ENCODE results near the gene SLC10A7.

The SLC10A7 gene

DNA sequence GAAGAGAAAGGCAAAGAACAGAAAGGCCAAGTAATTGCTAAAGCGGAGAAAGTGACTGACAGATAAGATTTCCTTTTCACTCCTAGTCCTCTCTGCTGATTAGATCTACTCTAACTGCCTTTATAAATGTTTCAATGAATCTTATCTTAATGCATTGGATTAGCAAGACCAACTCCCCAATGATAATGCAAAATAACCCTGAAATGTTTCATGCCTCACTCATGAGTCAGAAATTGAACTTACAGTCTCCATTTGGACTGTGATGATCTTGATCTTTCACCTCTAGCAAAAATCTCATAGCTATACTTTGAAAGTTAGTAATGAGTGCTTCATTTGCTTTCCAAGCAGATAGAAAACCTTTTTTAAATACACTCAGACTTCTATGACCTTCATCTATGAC lies 26.5 kb downstream of the SLC10A7 start:
- no peak overlapping the region for H3K4me2 ChIP-seq (ENCODE audit: low read depth, low read length, poor library complexity, severe bottlenecking)
- H3F3A ChIP-seq (ENCODE audit: insufficient read depth): no peaks in the 10 kb centered on the region
- no peaks in the 10 kb centered on the region for H3K9me2 ChIP-seq (replicated peaks; ENCODE audit: insufficient read depth, low read length)
- no peak overlapping the region for H3K9ac ChIP-seq (ENCODE audit: low read length)
- no peaks in the 10 kb centered on the region for H3K79me2 ChIP-seq (ENCODE audit: insufficient read depth, low read length)
- H4K20me1 ChIP-seq (ENCODE audit: low read depth, low read length): no peaks in the 10 kb centered on the region
- H2AFZ ChIP-seq (ENCODE audit: low read depth, low read length, severe bottlenecking): no peak overlapping the region
- TF ChIP-seq, protein P1, sequence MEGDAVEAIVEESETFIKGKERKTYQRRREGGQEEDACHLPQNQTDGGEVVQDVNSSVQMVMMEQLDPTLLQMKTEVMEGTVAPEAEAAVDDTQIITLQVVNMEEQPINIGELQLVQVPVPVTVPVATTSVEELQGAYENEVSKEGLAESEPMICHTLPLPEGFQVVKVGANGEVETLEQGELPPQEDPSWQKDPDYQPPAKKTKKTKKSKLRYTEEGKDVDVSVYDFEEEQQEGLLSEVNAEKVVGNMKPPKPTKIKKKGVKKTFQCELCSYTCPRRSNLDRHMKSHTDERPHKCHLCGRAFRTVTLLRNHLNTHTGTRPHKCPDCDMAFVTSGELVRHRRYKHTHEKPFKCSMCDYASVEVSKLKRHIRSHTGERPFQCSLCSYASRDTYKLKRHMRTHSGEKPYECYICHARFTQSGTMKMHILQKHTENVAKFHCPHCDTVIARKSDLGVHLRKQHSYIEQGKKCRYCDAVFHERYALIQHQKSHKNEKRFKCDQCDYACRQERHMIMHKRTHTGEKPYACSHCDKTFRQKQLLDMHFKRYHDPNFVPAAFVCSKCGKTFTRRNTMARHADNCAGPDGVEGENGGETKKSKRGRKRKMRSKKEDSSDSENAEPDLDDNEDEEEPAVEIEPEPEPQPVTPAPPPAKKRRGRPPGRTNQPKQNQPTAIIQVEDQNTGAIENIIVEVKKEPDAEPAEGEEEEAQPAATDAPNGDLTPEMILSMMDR (IDR thresholded peaks at IDR 0.05; ENCODE audit: insufficient read depth, low read length, poor library complexity, severe bottlenecking): no peak
- TF ChIP-seq EZH2phosphoT487 (conservative IDR thresholded peaks at IDR 0.05; ENCODE audit: low read length): no peak
- H3K4me3 ChIP-seq (ENCODE audit: insufficient read depth, low read length, poor library complexity, severe bottlenecking): no peak overlapping the region
- H3K36me3 ChIP-seq (ENCODE audit: low read length): no peaks in the 10 kb centered on the region
- H3K27ac ChIP-seq (ENCODE audit: low read depth, low read length): no peak overlapping the region
- no peaks in the 10 kb centered on the region for H3K9me3 ChIP-seq (ENCODE audit: insufficient read depth, low read length)
- no peaks in the 10 kb centered on the region for H3K27me3 ChIP-seq (ENCODE audit: low read length)

DNA sequence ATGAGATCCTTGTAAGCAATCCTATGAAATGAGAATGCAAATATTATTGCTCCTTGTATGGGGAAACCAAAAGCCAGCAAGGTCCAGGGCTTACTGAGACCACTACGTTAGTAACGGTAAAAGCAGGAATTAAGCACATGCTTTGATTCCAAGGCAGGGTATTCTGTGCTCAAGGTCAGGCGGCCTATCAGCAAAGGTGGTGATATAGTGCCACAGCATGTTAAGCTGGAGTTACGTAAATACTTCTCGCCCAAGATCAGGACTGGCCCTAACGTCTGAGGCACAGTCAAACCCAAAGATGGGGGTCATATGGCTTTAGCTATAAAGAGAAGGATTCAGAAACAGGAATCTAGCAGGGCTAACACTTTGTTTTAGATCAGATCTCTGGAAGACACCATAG lies 27.6 kb downstream of the SLC10A7 start:
- Histone ChIP-seq H3F3A (ENCODE audit: insufficient read depth) (no peaks in the 10 kb centered on the region), H3K27ac (ENCODE audit: low read depth, low read length) (no peak overlapping the region), H3K9me2 (replicated peaks; ENCODE audit: insufficient read depth, low read length) (no peaks in the 10 kb centered on the region), H3K79me2 (ENCODE audit: insufficient read depth, low read length) (no peaks in the 10 kb centered on the region), H4K20me1 (ENCODE audit: low read depth, low read length) (no peaks in the 10 kb centered on the region), H3K4me3 (ENCODE audit: insufficient read depth, low read length, poor library complexity, severe bottlenecking) (no peak overlapping the region), H2AFZ (ENCODE audit: low read depth, low read length, severe bottlenecking) (no peak overlapping the region), H3K9me3 (ENCODE audit: insufficient read depth, low read length) (no peaks in the 10 kb centered on the region), H3K9ac (ENCODE audit: low read length) (no peak overlapping the region), H3K27me3 (ENCODE audit: low read length) (no peaks in the 10 kb centered on the region), H3K36me3 (ENCODE audit: low read length) (no peaks in the 10 kb centered on the region), H3K4me2 (ENCODE audit: low read depth, low read length, poor library complexity, severe bottlenecking) (no peak overlapping the region)
- TF ChIP-seq EZH2phosphoT487 (conservative IDR thresholded peaks at IDR 0.05; ENCODE audit: low read length): no peak
- TF ChIP-seq, protein P1 (IDR thresholded peaks at IDR 0.05; ENCODE audit: insufficient read depth, low read length, poor library complexity, severe bottlenecking): no peak

DNA sequence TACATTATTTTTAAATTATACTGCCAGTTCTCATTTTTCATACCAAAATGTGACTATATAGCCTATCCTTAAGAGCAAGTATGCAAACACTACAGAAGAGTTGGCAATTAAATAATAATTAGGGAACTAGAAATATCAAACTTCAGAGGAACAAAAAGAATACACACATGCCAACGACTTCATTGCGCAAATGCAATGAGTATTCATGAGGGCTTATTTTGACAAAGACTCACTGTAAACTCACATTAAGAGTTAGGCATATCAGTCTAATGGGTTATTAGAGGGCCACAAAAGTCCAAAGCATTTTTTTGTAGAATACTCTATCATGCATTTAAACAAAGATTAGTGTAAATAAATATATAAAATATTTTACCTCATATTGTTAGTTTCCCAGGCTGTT lies 31.6 kb downstream of the SLC10A7 start:
- no peaks in the 10 kb centered on the region for H3K36me3 ChIP-seq (ENCODE audit: low read length)
- no peaks in the 10 kb centered on the region for H3K9me2 ChIP-seq (replicated peaks; ENCODE audit: insufficient read depth, low read length)
- TF ChIP-seq, protein P1 (IDR thresholded peaks at IDR 0.05; ENCODE audit: insufficient read depth, low read length, poor library complexity, severe bottlenecking): no peak
- TF ChIP-seq EZH2phosphoT487 (conservative IDR thresholded peaks at IDR 0.05; ENCODE audit: low read length): no peak
- H3K79me2 ChIP-seq (ENCODE audit: insufficient read depth, low read length): no peaks in the 10 kb centered on the region
- H2AFZ ChIP-seq (ENCODE audit: low read depth, low read length, severe bottlenecking): no peak overlapping the region
- no peak overlapping the region for H3K4me3 ChIP-seq (ENCODE audit: insufficient read depth, low read length, poor library complexity, severe bottlenecking)
- no peak overlapping the region for H3K27ac ChIP-seq (ENCODE audit: low read depth, low read length)
- no peak overlapping the region for H3K9ac ChIP-seq (ENCODE audit: low read length)
- no peaks in the 10 kb centered on the region for H4K20me1 ChIP-seq (ENCODE audit: low read depth, low read length)
- no peak overlapping the region for H3K4me2 ChIP-seq (ENCODE audit: low read depth, low read length, poor library complexity, severe bottlenecking)
- no peaks in the 10 kb centered on the region for H3K9me3 ChIP-seq (ENCODE audit: insufficient read depth, low read length)
- H3F3A ChIP-seq (ENCODE audit: insufficient read depth): no peaks in the 10 kb centered on the region
- no peaks in the 10 kb centered on the region for H3K27me3 ChIP-seq (ENCODE audit: low read length)

Measured in SU-DHL-6 (cell line).